Tibial artery (tissue), 4 donors: ENCODE results near the gene WDFY1.

Experiments
- DNase-seq, 2 donors: peaks; one replicate each; pipeline ENCODE4 v3.0.0-alpha.2; 2019
- H3K27ac ChIP-seq, 2 donors: fragments of 200-600 bp; sonication (generic) in 1 of 2; 1 replicate in 1 of 2; 2 replicates in 1 of 2; pipeline ENCODE4 v1.5.1; 2018 to 2019; ENCODE audit warnings: mild to moderate bottlenecking in 1 of 2
- H3K27me3 ChIP-seq, 2 donors: fragments of 200-600 bp; sonication (generic) in 1 of 2; one replicate each; pipeline versions ENCODE4 v1.5.1 to v1.6.0; 2016 to 2019
- H3K36me3 ChIP-seq, 3 donors: fragments of 200-600 bp; sonication (generic) in 2 of 3; one replicate each; pipeline ENCODE4 v1.5.1; 2016 to 2019; ENCODE audit warnings: mild to moderate bottlenecking in 2 of 3
- H3K4me1 ChIP-seq, 4 donors: fragments of 200-600 bp; sonication (generic) in 2 of 4; 1 replicate in 3 of 4; 2 replicates in 1 of 4; pipeline ENCODE4 v1.5.1; 2016 to 2019
- H3K4me3 ChIP-seq, 2 donors: fragments of 200-600 bp; sonication (generic) in 1 of 2; 1 replicate in 1 of 2; 2 replicates in 1 of 2; pipeline ENCODE4 v1.5.1; 2018 to 2019; ENCODE audit warnings: mild to moderate bottlenecking in 2 of 2
- H3K9me3 ChIP-seq, 3 donors: fragments of 200-600 bp; sonication (generic) in 1 of 3; one replicate each; pipeline ENCODE4 v1.5.1; 2016 to 2019
- CTCF ChIP-seq, 2 experiments: fragments of 200-600 bp in 1 of 2; fragments of 450-650 bp in 1 of 2; IDR thresholded peaks; one replicate each; pipeline ENCODE4 v1.5.1; 2017 to 2019; ENCODE audit warnings: antibody characterized with exemption in 2 of 2, mild to moderate bottlenecking in 1 of 2, moderate library complexity in 1 of 2
- intact Hi-C: fragments of 100-400 bp; cut with DNase I; formaldehyde crosslinking; loops from one replicate; pipeline ENCODE4 v1.15.0; 2023; ENCODE audit warnings: low total_unique reads

Gene WDFY1

DNA sequence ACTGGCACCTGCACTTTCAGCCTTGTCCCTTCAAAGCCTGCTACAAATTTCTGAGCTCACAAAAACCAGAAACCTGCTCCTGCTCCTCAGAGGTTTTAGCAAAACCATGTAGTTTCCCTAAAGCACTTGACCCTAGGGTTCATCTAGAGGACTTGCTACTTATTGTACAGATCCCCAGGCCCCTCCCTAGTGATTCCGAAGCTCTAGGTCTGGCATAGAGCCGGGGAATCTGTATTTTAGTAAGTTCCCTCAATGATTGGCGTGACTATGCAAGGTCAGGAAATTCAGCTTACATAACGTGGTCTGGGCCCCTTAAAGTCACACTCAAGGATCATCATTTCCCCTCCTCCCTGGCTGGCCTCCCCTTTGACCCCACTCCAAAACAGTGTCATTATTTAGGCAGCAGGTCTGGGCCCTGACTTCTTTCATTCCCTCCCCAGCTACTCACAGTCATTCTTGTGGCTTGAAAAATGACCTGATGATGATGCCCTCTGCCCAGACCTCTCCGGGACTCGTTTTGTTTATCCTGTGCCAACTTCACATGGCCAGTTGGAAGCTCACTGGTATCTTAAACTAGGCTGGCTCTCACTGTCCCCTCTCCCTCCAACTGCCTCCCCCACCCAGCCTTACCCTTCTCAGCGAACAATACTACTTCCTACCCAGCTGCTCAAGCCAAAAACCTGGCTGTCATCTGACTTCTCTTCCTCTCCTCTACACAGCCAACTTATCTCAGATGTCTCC, 36.0 kb downstream of the WDFY1 start:
- Histone ChIP-seq H3K36me3 (peaks cover 10 to 17% (median 13%) of the 10 kb centered on the region in 3 donors), H3K9me3 (no peaks in the 10 kb centered on the region), H3K27me3 (no peaks in the 10 kb centered on the region), H3K4me3 (no peak overlapping the region), H3K27ac (no peak overlapping the region), H3K4me1 (peaks cover 0 to 15% (median 4%) of the 10 kb centered on the region in 4 donors)
- no peak for DNase-seq
- TF ChIP-seq CTCF (IDR thresholded peaks at IDR 0.05): no peak
- intact Hi-C loops: no loop called here

DNA sequence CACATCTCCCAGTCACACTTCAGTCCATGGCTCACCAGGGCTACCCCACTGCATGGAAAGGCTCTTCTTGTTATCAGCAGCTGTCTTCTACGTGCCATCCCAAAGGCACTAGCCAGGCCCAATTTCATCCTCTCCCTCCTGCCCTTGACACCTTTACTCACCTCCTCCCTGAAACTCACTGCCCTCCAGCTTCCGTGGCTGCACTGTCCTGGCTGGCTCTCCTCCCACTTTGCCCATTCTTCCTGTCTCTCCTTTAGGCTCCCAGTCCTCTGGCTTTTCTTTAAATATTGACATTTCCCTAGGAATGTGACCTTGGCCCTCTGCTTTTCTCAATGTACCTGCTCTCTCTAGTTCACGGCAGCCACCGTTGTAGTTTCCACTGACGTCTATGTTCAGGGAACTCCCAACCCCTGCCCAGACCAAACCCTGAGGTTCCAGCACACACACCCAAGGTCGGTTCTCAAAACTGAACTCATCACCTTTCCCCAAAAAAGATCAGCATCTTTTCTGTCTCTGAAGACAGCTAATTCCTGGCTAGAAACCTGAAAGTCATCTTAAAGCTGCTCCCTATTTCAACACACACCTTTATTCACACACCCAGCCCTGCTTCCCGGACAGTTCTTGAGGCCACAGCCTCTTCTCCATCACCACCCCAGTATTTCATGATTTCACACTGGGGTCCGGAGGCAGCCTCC, 36.7 kb downstream of the WDFY1 start:
- no peak for TF ChIP-seq CTCF (IDR thresholded peaks at IDR 0.05)
- no peak overlapping the region for H3K27ac ChIP-seq
- intact Hi-C loops: no loop called here
- H3K9me3 ChIP-seq: no peaks in the 10 kb centered on the region
- H3K4me3 ChIP-seq: no peak overlapping the region
- H3K36me3 ChIP-seq: peaks cover 10 to 20% (median 18%) of the 10 kb centered on the region in 3 donors
- peaks cover 0 to 12% (median 4%) of the 10 kb centered on the region in 4 donors for H3K4me1 ChIP-seq
- no peaks in the 10 kb centered on the region for H3K27me3 ChIP-seq
- no peak for DNase-seq

DNA sequence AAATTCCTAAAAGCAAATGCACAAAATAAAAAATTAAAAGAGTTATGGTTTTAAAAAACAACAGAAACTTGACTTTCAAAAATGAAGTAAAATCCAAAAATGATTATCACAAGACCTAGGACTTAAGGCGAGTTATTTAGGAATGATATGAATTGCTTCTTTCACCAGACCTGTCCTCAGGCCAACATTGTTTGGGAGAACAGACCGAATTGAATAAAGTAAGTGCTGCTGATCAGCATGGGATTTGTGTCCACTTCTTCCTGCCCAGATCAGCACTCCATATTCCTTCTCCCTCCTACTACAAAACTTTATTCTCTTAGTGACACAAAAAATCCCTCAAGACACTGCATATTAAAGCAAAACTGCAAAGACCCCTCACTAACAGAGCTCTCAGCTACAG, 39.1 kb downstream of the WDFY1 start:
- Histone ChIP-seq H3K9me3 (no peaks in the 10 kb centered on the region), H3K4me3 (no peak overlapping the region), H3K4me1 (peaks cover 0 to 12% (median 4%) of the 10 kb centered on the region in 4 donors), H3K27me3 (no peaks in the 10 kb centered on the region), H3K27ac (no peak overlapping the region), H3K36me3 (peaks cover 16 to 30% (median 17%) of the 10 kb centered on the region in 3 donors)
- intact Hi-C loops: no loop called here
- DNase-seq: no peak
- TF ChIP-seq CTCF (IDR thresholded peaks at IDR 0.05): no peak

- DNase-seq: no peak
- intact Hi-C loops: no loop called here
- Histone ChIP-seq H3K4me3 (no peak overlapping the region), H3K36me3 (peaks cover 42 to 68% (median 42%) of the 10 kb centered on the region in 3 donors), H3K4me1 (no peaks in the 10 kb centered on the region), H3K27ac (no peak overlapping the region), H3K9me3 (no peaks in the 10 kb centered on the region), H3K27me3 (no peaks in the 10 kb centered on the region)
- TF ChIP-seq CTCF (IDR thresholded peaks at IDR 0.05): no peak
Measured at GRCh38 chr2:223901854-223902253, 43.3 kb downstream of the WDFY1 start.

DNA sequence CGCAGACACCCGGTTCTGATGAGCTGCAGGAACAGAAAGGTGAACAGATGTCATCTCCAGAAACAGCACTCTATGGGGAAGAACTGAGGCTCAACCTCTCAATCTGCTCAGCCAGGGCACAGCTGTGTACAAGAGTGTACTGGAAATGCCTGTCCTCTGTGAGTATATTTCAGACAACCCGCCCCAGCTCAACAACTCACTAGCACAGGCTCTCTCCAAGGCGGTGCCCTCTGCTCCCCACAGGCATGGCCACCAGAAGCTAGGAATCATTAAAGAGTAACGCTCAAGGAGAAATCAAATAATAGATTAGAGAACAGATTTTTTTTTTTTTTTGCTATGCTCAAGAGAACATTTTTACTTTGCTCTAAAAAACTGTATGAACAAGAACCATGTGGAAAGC, 43.8 kb downstream of the WDFY1 start:
- Histone ChIP-seq H3K4me3 (no peak overlapping the region), H3K27me3 (no peaks in the 10 kb centered on the region), H3K4me1 (no peaks in the 10 kb centered on the region), H3K27ac (no peak overlapping the region), H3K36me3 (peaks cover 42 to 72% (median 42%) of the 10 kb centered on the region in 3 donors), H3K9me3 (no peaks in the 10 kb centered on the region)
- DNase-seq: no peak
- intact Hi-C loops: no loop called here
- no peak for TF ChIP-seq CTCF (IDR thresholded peaks at IDR 0.05)
